HG03103 (cell line): ENCODE data around the gene RTN4IP1.
A peak's percentile ranks its signal among the peaks of the same experiment; 100 is the strongest.

ENCODE experiments used
- ATAC-seq: cut with Tn5 transposase; IDR thresholded peaks from one replicate; pipeline ENCODE4 v1.9.1; 2021; ENCODE audit warnings: low read depth; ENCODE audit not compliant: unreplicated experiment

The RTN4IP1 gene

GRCh38 chr6:106525882-106526275, 103.4 kb downstream of the RTN4IP1 start:
- no peak for ATAC-seq

GRCh38 chr6:106525107-106525881, 104.0 kb downstream of the RTN4IP1 start:
- peak; percentile 46 for ATAC-seq

GRCh38 chr6:106522562-106523250, 106.6 kb downstream of the RTN4IP1 start:
- ATAC-seq = no peak
